ENCODE data around the gene ITGB1. TPM values are rescaled to one million over a fixed set of nuclear protein-coding genes. Genes with fewer than 3 reads are reported as not detected.

The ITGB1 gene
- total and polyA plus RNA-seq, 11 donors, result 150 to 1,693 (median 701) TPM

DNA sequence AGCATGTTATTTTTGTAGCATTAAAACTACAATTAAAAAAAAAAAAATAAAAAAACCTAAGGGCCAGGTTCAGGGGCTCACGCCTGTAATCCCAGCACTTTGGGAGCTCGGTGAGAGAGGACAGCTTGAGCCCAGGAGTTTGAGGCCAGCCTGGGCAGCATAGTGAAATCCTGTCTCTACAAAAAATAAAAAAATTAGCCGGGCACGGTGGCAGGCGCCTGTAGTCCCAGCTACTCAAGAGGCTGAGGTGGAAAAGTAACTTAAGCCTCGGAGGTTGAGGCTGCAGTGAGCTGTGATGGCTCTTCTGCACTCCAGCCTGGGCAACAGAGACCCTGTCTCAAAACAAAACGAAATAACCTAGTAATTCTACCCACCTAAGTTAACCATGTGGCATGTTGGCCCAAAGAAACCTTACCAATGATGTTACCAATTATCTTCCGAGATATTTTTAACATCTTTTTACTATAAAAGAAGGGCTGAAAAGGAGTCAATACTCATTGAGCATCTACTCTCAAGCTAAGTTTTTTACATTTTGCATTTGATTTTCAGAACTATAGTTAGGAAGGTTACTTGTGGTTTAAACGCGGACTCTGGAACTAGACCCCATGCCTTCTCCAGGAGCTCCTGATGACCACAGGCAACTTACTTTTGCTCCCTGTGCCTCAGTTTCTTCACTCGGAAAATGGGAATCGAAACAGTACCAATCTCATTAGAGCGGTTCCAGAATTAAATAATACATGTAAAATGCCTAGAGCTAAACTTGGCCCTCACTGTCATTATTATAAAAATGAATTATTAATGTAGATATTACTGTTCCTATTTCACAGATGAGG, 1.4 kb downstream of the ITGB1 start:
- WGBS, 4 donors, result 8 to 16% (median 9%) methylated on average over 13 of the region's 13 CpGs
- H3K27me3 ChIP-seq, result no peaks in the 10 kb centered on the region
- intact Hi-C loops (cut with DNase I), result loop anchor here in 9 of 10 donors (2.0 to 10.0 kb wide), 4 partner anchors 16 to 51 kb away; no protein-coding TSS in a partner anchor
- TF ChIP-seq CTCF (IDR thresholded peaks at IDR 0.05) (no peak), POLR2A (IDR thresholded peaks at IDR 0.05) (no peak)
- H3K36me3 ChIP-seq, result peaks cover 0 to 5% (median 0%) of the 10 kb centered on the region in 9 donors
- ATAC-seq (no peak), DNase-seq (no peak)
- H3K27ac ChIP-seq, result peak overlapping the region in 10 of 12 donors; percentile 98 to 100 (median 99)
- H3K4me1 ChIP-seq, result peaks cover 5 to 82% (median 62%) of the 10 kb centered on the region in 12 donors
- H3K9me3 ChIP-seq, result no peaks in the 10 kb centered on the region
- H3K4me3 ChIP-seq, result peak overlapping the region; percentile 63 to 100 (median 93)

DNA sequence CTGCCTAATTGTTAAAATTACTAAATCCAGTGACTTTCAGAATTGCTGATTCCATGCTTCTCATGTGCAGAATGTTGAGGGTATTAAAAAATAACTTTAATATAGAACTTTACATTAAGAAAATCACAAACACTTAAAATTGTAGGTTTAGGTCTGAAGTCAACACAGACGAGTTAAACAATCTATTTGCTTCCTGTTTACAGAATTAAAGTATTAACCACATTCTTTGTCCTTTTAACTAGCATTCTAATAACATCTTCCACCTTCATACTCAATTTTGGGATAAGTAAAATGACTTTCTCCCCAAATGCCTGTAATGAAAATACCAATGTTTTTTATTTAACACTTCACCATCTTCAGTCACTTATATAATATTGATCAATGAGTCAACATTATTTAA, 2.2 kb downstream of the ITGB1 start:
- Histone ChIP-seq H3K36me3 (peaks cover 0 to 5% (median 0%) of the 10 kb centered on the region in 9 donors), H3K27ac (peak overlapping the region in 11 of 12 donors; percentile 12 to 100 (median 99)), H3K9me3 (no peaks in the 10 kb centered on the region), H3K4me1 (peaks cover 5 to 83% (median 64%) of the 10 kb centered on the region in 12 donors), H3K27me3 (no peaks in the 10 kb centered on the region), H3K4me3 (peak overlapping the region in 10 of 12 donors; percentile 71 to 100 (median 94))
- TF ChIP-seq CTCF (IDR thresholded peaks at IDR 0.05) (no peak), POLR2A (IDR thresholded peaks at IDR 0.05) (no peak)
- WGBS, 4 donors, result 0 to 10% (median 0%) methylated on average over 1 of the region's 1 CpG
- DNase-seq, result no peak
- ATAC-seq, result no peak
- intact Hi-C loops (cut with DNase I), result loop anchor here in 9 of 10 donors (2.0 to 10.0 kb wide), 4 partner anchors 15 to 52 kb away; no protein-coding TSS in a partner anchor

DNA sequence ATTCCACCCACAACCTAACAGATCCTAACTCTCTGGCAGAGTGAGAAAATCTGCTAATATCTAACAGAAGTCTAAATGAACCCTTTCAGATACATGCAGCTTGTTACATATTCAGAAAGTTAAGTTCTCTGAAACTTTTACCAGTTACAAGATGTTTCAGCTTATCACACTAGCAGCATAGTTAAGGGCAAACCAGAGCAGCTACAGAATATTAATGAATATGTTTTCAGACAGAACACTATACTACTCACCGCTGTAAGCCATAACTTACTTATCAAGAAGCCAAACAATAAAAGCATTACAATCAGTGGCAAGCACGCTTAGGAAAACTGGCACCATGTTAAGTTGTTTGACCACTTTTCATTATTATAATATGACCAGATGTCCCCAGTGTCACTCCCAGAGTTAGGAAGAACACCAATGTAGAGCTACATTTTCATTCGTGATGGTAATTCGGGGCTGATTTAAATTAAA, 2.7 kb downstream of the ITGB1 start:
- WGBS, 4 donors, result 13 to 24% (median 16%) methylated on average over 4 of the region's 4 CpGs
- no peak for TF ChIP-seq CTCF (IDR thresholded peaks at IDR 0.05)
- no peak for TF ChIP-seq POLR2A (IDR thresholded peaks at IDR 0.05)
- Histone ChIP-seq H3K9me3 (no peaks in the 10 kb centered on the region), H3K36me3 (peaks cover 0 to 5% (median 0%) of the 10 kb centered on the region in 9 donors), H3K4me3 (peak overlapping the region in 11 of 12 donors; percentile 4 to 100 (median 92)), H3K27me3 (no peaks in the 10 kb centered on the region), H3K4me1 (peaks cover 5 to 83% (median 67%) of the 10 kb centered on the region in 12 donors), H3K27ac (peak overlapping the region; percentile 9 to 100 (median 99))
- DNase-seq (no peak), ATAC-seq (no peak)
- intact Hi-C loops (cut with DNase I), result loop anchor here in 6 of 10 donors (5.0 to 10.0 kb wide), 2 partner anchors 49 to 52 kb away; no protein-coding TSS in a partner anchor

Measured in heart left ventricle (tissue), 16 donors.